Fibroblast of pulmonary artery (primary cell): ENCODE measurements around the gene SLC25A11.
A peak's percentile ranks its signal among the peaks of the same experiment; 100 is the strongest.

ENCODE experiments used
- DNase-seq: peaks from one replicate; pipeline ENCODE4 v3.0.0-alpha.2; 2010; ENCODE audit warnings: low read depth
- H3K4me3 ChIP-seq: replicated peaks from 2 replicates; pipeline ENCODE4 v1.5.1; 2011; ENCODE audit warnings: low read depth, mild to moderate bottlenecking, control low read depth, low read length, moderate library complexity
- TF ChIP-seq, protein P1 (sequence below): IDR thresholded peaks from 2 replicates; pipeline ENCODE4 v1.5.1; 2011; ENCODE audit warnings: mild to moderate bottlenecking, control low read depth, low read length, inconsistent platforms; ENCODE audit errors: missing control alignments

SLC25A11 gene

DNA sequence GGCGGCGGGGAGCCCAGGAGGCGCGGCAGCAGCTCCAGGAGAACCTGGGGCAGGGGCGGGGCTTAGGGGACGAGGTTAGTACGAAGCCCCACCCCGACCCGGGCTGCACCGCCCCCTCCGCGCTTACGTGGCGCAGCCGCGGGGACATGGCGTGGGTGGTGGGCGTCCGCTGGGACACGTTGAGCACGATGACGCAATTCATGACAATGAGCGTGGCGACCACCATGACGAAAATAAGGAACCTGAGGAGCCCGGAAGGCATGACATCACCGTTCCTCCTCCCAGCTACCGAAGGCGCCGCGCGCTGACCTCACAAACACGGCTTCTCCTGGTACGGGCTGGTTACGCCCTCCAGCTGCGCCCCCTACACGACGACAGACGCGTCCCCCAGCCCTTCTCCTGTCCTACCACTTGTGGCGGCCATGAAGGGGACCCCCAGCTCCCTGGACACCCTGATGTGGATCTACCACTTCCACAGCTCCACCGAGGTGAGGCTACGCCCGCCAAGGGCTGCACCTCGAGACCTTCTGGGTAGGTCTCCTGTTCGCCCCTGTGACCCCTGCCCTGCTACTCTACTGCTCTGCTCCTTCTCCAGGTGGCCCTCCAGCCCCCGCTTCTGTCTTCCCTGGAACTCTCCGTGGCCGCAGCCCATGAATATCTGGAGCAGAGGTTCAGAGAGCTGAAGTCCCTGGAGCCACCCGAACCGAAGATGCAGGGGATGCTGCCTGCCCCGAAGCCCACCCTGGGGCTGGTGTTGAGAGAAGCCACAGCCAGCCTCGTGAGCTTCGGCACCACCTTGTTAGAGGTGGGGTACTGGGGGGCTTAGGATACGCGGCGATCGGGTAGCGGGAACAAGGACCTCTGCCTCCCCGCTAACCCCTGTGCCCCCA, 40.3 kb downstream of the SLC25A11 start, which contains the start of gene C17orf107:
Gene C17orf107 (plus strand): TSS at position 196 of the 890 bp plus-strand sequence. CDS start 227 bp downstream, at position 423.
- DNase-seq = peak; percentile 87
- TF ChIP-seq, protein P1, sequence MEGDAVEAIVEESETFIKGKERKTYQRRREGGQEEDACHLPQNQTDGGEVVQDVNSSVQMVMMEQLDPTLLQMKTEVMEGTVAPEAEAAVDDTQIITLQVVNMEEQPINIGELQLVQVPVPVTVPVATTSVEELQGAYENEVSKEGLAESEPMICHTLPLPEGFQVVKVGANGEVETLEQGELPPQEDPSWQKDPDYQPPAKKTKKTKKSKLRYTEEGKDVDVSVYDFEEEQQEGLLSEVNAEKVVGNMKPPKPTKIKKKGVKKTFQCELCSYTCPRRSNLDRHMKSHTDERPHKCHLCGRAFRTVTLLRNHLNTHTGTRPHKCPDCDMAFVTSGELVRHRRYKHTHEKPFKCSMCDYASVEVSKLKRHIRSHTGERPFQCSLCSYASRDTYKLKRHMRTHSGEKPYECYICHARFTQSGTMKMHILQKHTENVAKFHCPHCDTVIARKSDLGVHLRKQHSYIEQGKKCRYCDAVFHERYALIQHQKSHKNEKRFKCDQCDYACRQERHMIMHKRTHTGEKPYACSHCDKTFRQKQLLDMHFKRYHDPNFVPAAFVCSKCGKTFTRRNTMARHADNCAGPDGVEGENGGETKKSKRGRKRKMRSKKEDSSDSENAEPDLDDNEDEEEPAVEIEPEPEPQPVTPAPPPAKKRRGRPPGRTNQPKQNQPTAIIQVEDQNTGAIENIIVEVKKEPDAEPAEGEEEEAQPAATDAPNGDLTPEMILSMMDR = no peak

DNA sequence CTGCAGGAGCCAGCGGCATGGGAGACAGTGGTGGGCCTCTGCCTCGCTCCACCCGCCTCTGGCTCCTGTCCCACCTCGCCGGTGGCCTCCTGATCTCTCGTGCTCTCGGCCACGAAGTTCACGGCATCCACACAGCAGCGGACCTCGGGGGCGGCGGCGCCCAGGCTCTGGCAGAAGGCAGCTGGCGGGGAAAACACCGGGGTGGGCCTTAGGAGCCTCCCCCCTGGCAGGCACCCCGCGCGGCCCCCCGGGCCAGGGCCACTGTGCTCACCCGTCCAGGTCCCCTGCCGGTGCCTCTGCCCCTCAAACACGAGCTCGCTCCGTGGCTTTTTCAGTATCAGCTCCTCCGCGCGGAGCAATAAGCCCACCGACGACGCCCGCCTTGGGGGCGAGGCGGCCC, 40.9 kb downstream of the SLC25A11 start:
- TF ChIP-seq, protein P1 = no peak
- DNase-seq = no peak
- H3K4me3 ChIP-seq = peak overlapping the region; percentile 59

More for the DNA sequence above, 40.3 kb downstream of the SLC25A11 start, which contains the start of gene C17orf107:
- peak within 1 kb of the TSS; percentile 59 for H3K4me3 ChIP-seq

DNA sequence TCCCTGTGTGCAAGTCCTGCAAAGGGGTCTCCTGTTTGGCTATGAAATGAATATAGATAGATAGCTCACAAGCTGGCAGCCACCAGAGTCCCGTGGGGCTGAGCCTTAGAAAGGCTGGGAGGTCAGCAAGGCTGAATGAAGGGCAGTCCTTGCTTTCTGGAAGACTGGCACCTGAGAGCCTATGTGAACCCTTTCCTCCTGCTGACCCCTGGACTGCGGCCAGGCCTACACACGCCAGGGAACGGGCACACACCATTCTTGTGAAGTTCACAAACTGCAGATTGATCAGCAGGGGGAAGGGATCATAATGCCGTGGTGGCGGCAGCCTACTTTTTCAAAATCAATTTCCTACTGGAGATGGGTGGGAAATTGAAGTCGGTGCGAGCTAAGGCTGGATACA, 41.5 kb downstream of the SLC25A11 start:
- TF ChIP-seq, protein P1 = no peak
- DNase-seq = no peak
- H3K4me3 ChIP-seq = no peak overlapping the region

DNA sequence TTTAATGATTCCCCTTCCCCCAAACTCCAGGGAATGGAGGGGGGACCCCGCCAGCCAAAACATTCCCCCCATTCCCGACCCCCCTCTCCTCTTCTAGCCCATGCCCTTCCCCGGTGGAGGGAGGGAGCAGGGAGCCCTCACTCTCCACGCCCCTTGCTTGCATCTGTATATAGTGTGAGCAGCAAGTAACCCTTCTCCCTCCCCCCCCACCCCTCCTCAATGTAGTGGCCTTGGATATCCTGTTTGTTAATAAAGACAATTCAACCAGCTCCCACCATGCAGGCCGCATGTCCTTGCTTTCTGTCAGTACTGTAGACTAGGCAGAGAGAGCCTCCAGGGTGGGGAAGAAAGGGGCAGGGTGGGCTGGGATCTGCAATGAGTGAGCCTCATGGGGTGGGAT, 42.1 kb downstream of the SLC25A11 start:
- no peak for DNase-seq
- TF ChIP-seq, protein P1 = no peak

DNA sequence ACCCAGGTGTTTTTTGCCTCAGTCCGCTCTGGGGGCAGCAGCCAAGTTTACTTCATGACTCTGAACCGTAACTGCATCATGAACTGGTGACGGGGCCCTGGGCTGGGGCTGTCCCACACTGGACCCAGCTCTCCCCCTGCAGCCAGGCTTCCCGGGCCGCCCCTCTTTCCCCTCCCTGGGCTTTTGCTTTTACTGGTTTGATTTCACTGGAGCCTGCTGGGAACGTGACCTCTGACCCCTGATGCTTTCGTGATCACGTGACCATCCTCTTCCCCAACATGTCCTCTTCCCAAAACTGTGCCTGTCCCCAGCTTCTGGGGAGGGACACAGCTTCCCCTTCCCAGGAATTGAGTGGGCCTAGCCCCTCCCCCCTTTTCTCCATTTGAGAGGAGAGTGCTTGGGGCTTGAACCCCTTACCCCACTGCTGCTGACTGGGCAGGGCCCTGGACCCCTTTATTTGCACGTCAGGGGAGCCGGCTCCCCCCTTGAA, 42.6 kb downstream of the SLC25A11 start:
- no peak for DNase-seq
- TF ChIP-seq, protein P1 = no peak
- no peak overlapping the region for H3K4me3 ChIP-seq

More for the DNA sequence above, 42.1 kb downstream of the SLC25A11 start:
- H3K4me3 ChIP-seq = no peak overlapping the region

DNA sequence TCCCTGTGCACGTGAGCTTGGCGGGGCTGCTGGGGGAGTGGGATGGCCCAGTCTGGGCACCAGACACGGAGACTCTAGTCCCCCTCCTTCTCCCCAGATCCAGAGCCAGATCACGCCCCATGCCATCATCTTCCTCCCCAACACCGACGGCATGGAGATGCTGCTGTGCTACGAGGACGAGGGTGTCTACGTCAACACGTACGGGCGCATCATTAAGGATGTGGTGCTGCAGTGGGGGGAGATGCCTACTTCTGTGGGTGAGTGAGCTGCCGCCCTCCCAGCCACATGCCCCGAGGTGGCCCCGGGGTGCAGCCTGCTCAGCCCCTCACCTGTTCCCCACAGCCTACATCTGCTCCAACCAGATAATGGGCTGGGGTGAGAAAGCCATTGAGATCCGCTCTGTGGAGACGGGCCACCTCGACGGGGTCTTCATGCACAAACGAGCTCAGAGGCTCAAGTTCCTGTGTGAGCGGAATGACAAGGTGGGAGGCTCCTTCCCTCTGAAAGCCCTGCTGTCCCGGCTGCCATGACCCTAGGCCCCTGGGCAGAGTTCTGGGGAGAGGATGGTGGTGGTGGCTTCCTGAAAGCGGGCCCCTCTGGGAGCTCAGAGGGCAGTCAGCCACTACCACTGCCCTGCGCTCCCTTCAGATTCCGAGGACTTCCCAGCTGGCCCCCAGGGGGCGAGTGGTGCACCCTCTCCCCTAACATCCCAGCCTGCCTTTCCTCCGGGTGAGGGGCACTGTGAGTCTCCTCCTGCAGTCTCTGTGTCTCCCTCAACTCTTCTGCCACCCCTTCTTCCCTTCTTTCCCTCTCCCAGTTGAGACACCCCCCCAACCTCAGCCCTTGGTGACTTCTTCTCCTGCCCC, 43.3 kb downstream of the SLC25A11 start:
- H3K4me3 ChIP-seq = no peak overlapping the region
- TF ChIP-seq, protein P1 = no peak
- no peak for DNase-seq
